Measurements from ENCODE around the gene PLCB1.

DNA sequence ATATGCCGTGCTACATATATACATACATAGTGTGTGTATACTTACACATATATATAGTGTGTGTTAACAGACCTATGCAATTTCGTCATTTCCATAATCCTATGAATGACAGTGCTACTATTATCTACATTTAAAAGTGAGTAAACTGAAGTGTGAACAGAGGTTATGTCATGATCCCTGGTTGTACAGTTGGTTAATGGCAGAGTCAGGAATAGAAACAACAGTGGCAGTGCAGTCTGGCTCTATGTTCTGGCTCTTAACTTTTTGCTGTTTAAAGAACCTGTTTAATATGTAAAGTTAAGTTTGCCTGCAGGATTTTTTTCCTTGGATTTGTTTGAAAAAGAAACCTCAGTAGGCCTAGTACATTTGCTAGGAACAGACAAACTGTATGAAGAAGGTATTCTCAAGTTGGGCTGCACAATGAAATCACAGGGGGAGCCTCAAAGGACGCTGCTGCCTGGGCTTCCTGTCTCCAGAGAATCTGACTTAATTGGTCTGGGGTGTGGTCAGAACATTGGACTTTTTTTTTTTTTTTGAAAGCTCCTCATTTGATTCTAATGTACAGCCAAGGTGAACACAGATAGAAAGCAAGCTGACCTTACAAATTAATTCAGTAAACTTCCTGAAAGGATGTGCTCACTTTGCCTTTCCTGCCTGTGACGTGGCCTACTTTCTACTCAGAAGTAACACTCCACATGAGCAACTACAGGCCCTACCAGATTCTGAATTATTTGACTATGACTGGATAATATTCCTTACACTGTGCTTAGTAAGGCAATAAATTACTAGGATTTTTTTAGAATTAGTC lies 29.4 kb downstream of the PLCB1 start:
- TF ChIP-seq, protein P1, sequence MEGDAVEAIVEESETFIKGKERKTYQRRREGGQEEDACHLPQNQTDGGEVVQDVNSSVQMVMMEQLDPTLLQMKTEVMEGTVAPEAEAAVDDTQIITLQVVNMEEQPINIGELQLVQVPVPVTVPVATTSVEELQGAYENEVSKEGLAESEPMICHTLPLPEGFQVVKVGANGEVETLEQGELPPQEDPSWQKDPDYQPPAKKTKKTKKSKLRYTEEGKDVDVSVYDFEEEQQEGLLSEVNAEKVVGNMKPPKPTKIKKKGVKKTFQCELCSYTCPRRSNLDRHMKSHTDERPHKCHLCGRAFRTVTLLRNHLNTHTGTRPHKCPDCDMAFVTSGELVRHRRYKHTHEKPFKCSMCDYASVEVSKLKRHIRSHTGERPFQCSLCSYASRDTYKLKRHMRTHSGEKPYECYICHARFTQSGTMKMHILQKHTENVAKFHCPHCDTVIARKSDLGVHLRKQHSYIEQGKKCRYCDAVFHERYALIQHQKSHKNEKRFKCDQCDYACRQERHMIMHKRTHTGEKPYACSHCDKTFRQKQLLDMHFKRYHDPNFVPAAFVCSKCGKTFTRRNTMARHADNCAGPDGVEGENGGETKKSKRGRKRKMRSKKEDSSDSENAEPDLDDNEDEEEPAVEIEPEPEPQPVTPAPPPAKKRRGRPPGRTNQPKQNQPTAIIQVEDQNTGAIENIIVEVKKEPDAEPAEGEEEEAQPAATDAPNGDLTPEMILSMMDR (optimal IDR thresholded peaks at IDR 0.05 in 1 of 3, IDR thresholded peaks at IDR 0.05 in 1 of 3, conservative IDR thresholded peaks at IDR 0.05 in 1 of 3; ENCODE audit: extremely low read depth in 1 of 3, insufficient read depth in 2 of 3, low read length in 3 of 3), result no peak
- no peak for TF ChIP-seq EZH2 (IDR thresholded peaks at IDR 0.05; ENCODE audit: low read length)

All from keratinocyte (primary cell).